GM10266 (cell line): ENCODE results near the gene OR5K1.

Experiments used
- DNase-seq: peaks from one replicate; pipeline ENCODE4 v3.0.0; 2012; ENCODE audit errors: extremely low spot score
- CTCF ChIP-seq: IDR thresholded peaks from 2 replicates; pipeline ENCODE4 v1.5.1; 2012; ENCODE audit warnings: mild to moderate bottlenecking, low read depth; ENCODE audit not compliant: control insufficient read depth, insufficient read depth; ENCODE audit errors: missing control alignments

OR5K1 gene

GRCh38 chr3:98513091-98513511 lies 50.1 kb downstream of the OR5K1 start:
- DNase-seq = no peak
- no peak for TF ChIP-seq CTCF

- DNase-seq = no peak
- no peak for TF ChIP-seq CTCF
Measured at GRCh38 chr3:98513736-98514135, 50.7 kb downstream of the OR5K1 start.

- no peak for DNase-seq
- no peak for TF ChIP-seq CTCF
Measured at GRCh38 chr3:98514948-98515347, 51.9 kb downstream of the OR5K1 start.

DNA sequence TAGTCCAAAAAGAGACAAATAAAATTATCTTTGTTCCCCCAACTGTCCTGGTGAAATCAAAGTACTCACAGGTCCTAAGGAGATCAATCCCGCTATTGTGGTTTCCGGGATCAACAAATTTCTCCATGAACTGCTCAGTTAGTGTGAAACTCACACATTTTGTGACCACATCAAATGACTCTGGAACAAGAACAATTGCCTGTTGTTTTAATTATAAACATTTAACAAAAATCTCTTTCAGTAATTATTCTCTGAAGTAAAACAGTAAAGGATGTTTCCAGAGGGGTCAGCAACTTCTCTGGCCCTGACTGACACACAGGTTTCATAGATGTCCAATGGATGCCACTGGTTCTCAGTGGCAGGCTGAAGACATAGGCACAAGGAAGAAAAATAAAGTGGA lies 55.8 kb downstream of the OR5K1 start:
- no peak for DNase-seq
- no peak for TF ChIP-seq CTCF

- TF ChIP-seq CTCF = no peak
- DNase-seq = no peak
Measured at GRCh38 chr3:98519351-98519750, 56.4 kb downstream of the OR5K1 start.

GRCh38 chr3:98521897-98522543 lies 59.0 kb downstream of the OR5K1 start:
- peak; percentile 40 for DNase-seq
- TF ChIP-seq CTCF = no peak
